DOHH2 (cell line): Measurements from ENCODE around the gene GSX2.

Source experiments
- H3F3A ChIP-seq: fragments of 200-600 bp; sonication (generic), shearing (Covaris generic); 2 replicates; pipeline ENCODE4 v1.6.0; 2016; ENCODE audit warnings: antibody characterized with exemption, mild to moderate bottlenecking; ENCODE audit not compliant: control insufficient read depth, insufficient read depth
- H3K27ac ChIP-seq: fragments of 200-600 bp; sonication (generic); 2 replicates; pipeline ENCODE4 v1.5.1; 2014; ENCODE audit warnings: low read depth, mild to moderate bottlenecking, low read length, moderate library complexity
- H3K27me3 ChIP-seq: fragments of 200-600 bp; sonication (generic); 2 replicates; pipeline ENCODE4 v1.6.1; 2014; ENCODE audit warnings: mild to moderate bottlenecking, low read length, mixed read lengths; ENCODE audit not compliant: control insufficient read depth
- H3K36me3 ChIP-seq: fragments of 200-600 bp; sonication (generic); 2 replicates; pipeline ENCODE4 v1.6.1; 2014; ENCODE audit warnings: mild to moderate bottlenecking, low read length, moderate library complexity, mixed read lengths; ENCODE audit not compliant: control insufficient read depth
- H3K4me1 ChIP-seq: fragments of 200-600 bp; sonication (generic); 2 replicates; pipeline ENCODE4 v1.6.1; 2014; ENCODE audit warnings: mild to moderate bottlenecking, low read length, mixed read lengths; ENCODE audit not compliant: control insufficient read depth
- H3K4me2 ChIP-seq: fragments of 200-600 bp; sonication (generic); 2 replicates; pipeline ENCODE4 v1.6.0; 2014; ENCODE audit warnings: mild to moderate bottlenecking, low read length, moderate library complexity
- H3K4me3 ChIP-seq: fragments of 200-600 bp; sonication (generic); 2 replicates; pipeline ENCODE4 v1.5.1; 2014; ENCODE audit warnings: mild to moderate bottlenecking, low read length, mixed read lengths
- H3K79me2 ChIP-seq: fragments of 200-600 bp; sonication (generic); 2 replicates; pipeline ENCODE4 v1.6.1; 2014; ENCODE audit warnings: mild to moderate bottlenecking, low read length, mixed read lengths; ENCODE audit not compliant: control insufficient read depth
- H3K9me2 ChIP-seq: fragments of 200-600 bp; sonication (generic); replicated peaks from 2 replicates; pipeline ENCODE4 v1.6.1; 2014; ENCODE audit warnings: mild to moderate bottlenecking, low read length, mixed read lengths; ENCODE audit not compliant: control insufficient read depth
- H3K9me3 ChIP-seq: fragments of 200-600 bp; sonication (generic); 2 replicates; pipeline ENCODE4 v1.6.1; 2014; ENCODE audit warnings: antibody characterized with exemption, low read length, mixed read lengths; ENCODE audit not compliant: control insufficient read depth, insufficient read depth
- H4K20me1 ChIP-seq: fragments of 200-600 bp; sonication (generic); 2 replicates; pipeline ENCODE4 v1.6.0; 2014; ENCODE audit warnings: low read depth, mild to moderate bottlenecking, antibody characterized with exemption, low read length, moderate library complexity; ENCODE audit not compliant: control insufficient read depth, insufficient read depth
- CTCF ChIP-seq: fragments of 200-600 bp; sonication (generic); IDR thresholded peaks from one replicate; pipeline ENCODE4 v1.5.1; 2014; ENCODE audit warnings: antibody characterized with exemption, mild to moderate bottlenecking, low read depth, low read length; ENCODE audit not compliant: poor library complexity, severe bottlenecking
- EZH2phosphoT487 ChIP-seq: fragments of 200-600 bp; sonication (generic); IDR thresholded peaks from 2 replicates; pipeline ENCODE4 v1.6.1; 2017; ENCODE audit warnings: borderline replicate concordance, mild to moderate bottlenecking, antibody characterized with exemption, low read length, moderate library complexity, mixed read lengths

Gene GSX2

GRCh38 chr4:54066088-54066415 is 33.9 kb upstream of the GSX2 start:
- 0 out of 2 replicates have a peak, but pooled peaks cover 2% of the 10 kb centered on the region for H3F3A ChIP-seq
- TF ChIP-seq EZH2phosphoT487: no peak
- TF ChIP-seq CTCF: no peak
- H3K9me2 ChIP-seq: no peaks in the 10 kb centered on the region
- peaks cover 25% of the 10 kb centered on the region for H3K36me3 ChIP-seq
- H3K79me2 ChIP-seq: peaks cover 33% of the 10 kb centered on the region
- no peaks in the 10 kb centered on the region for H3K9me3 ChIP-seq
- no peaks in the 10 kb centered on the region for H3K27me3 ChIP-seq
- H3K27ac ChIP-seq: no peak overlapping the region
- H4K20me1 ChIP-seq: peaks cover 12% of the 10 kb centered on the region; the same call in 1 of the 2 replicates
- H3K4me3 ChIP-seq: no peak overlapping the region
- H3K4me2 ChIP-seq: no peak overlapping the region
- peaks cover 33% of the 10 kb centered on the region for H3K4me1 ChIP-seq

- H3K79me2 ChIP-seq: peaks cover 26% of the 10 kb centered on the region
- H3K9me2 ChIP-seq: no peaks in the 10 kb centered on the region
- peaks cover 11% of the 10 kb centered on the region; the same call in 1 of the 2 replicates for H4K20me1 ChIP-seq
- 0 out of 2 replicates have a peak, but pooled peaks cover 2% of the 10 kb centered on the region for H3F3A ChIP-seq
- TF ChIP-seq CTCF (no peak), EZH2phosphoT487 (no peak)
- H3K36me3 ChIP-seq: peaks cover 21% of the 10 kb centered on the region
- H3K27me3 ChIP-seq: no peaks in the 10 kb centered on the region
- no peak overlapping the region for H3K4me3 ChIP-seq
- no peaks in the 10 kb centered on the region for H3K9me3 ChIP-seq
- H3K27ac ChIP-seq: no peak overlapping the region
- no peak overlapping the region for H3K4me2 ChIP-seq
- H3K4me1 ChIP-seq: peaks cover 27% of the 10 kb centered on the region
Observed at GRCh38 chr4:54066718-54067129, 33.2 kb upstream of the GSX2 start.

- Histone ChIP-seq H3K4me3 (no peak overlapping the region), H3K9me2 (no peaks in the 10 kb centered on the region), H3K27me3 (no peaks in the 10 kb centered on the region), H3K79me2 (peaks cover 22% of the 10 kb centered on the region), H3K36me3 (peaks cover 19% of the 10 kb centered on the region), H3K4me2 (no peak overlapping the region), H3K4me1 (peaks cover 23% of the 10 kb centered on the region), H3F3A (0 out of 2 replicates have a peak, but pooled peaks cover 2% of the 10 kb centered on the region), H4K20me1 (peaks cover 8% of the 10 kb centered on the region; the same call in 1 of the 2 replicates), H3K27ac (no peak overlapping the region), H3K9me3 (no peaks in the 10 kb centered on the region)
- TF ChIP-seq EZH2phosphoT487: no peak
- no peak for TF ChIP-seq CTCF
Observed at GRCh38 chr4:54067166-54067565, 32.8 kb upstream of the GSX2 start.
